ENCODE data around the gene ALAS1. TPM values are rescaled to one million over a fixed set of nuclear protein-coding genes. Genes with fewer than 3 reads are reported as not detected.

Gene ALAS1
- total and polyA plus RNA-seq, 2 donors (not counting 3 experiments of a cell fraction or from before 2014, with no cell fraction given) = 45.1 to 72.1 TPM

- H3K9me1 ChIP-seq (replicated peaks; ENCODE audit: control insufficient read depth, extremely low read depth, insufficient read depth, low read length) = no peaks in the 10 kb centered on the region
- no peaks in the 10 kb centered on the region for H3K9me3 ChIP-seq (replicated peaks; ENCODE audit: control insufficient read depth, insufficient read depth, low read length)
- H3K27me3 ChIP-seq (ENCODE audit: control insufficient read depth in 2 of 2, insufficient read depth in 2 of 2, low read length in 2 of 2) = no peaks in the 10 kb centered on the region
- intact Hi-C loops (cut with micrococcal nuclease) (loop anchor here (1.0 to 5.0 kb wide), 4 partner anchors 39 to 208 kb away; partner anchors contain the start of genes SEMA3G and WDR82), dilution Hi-C loops (cut with MboI; ENCODE audit: extremely low pct_ligation_motif_present, low sequenced_read_pairs) (no loop called here)
- ChIA-PET POLR2A (interaction anchor here (0.7 to 1.0 kb wide), 3 partner anchors 19 to 66 kb away, joined by 3 to 4 read pairs (median 4); partner anchors contain the start of gene GLYCTK), CTCF (interaction anchor here (0.6 to 7.3 kb wide), 13 partner anchors 9 to 189 kb away, joined by 3 to 104 read pairs (median 4); partner anchors contain the start of genes POC1A, TLR9 and WDR82)
- H3K4me3 ChIP-seq (replicated peaks in 1 of 3; ENCODE audit: insufficient read depth in 1 of 3, low read depth in 1 of 3, low read length in 3 of 3) = peak within 1 kb of the TSS; percentile 20 to 98 (median 66)
- H3K27ac ChIP-seq (ENCODE audit: insufficient read depth, low read depth, low read length) = peak within 1 kb of the TSS; percentile 80
- peak within 1 kb of the TSS; percentile 55 for H3K9ac ChIP-seq (replicated peaks; ENCODE audit: extremely low read depth, insufficient read depth, low read length)
- H3K79me2 ChIP-seq (ENCODE audit: control insufficient read depth, insufficient read depth, low read length) = peaks cover 37% of the 10 kb centered on the region
- peak; percentile 82 for FAIRE-seq
- peak; percentile 82 for DNase-seq (ENCODE audit: low read depth, low spot score)
- BruUV-seq (replicated peaks) = TSS peak; percentile 85
- no peaks in the 10 kb centered on the region for H3K36me3 ChIP-seq (ENCODE audit: control insufficient read depth in 2 of 2, extremely low read depth in 1 of 2, insufficient read depth in 2 of 2, low read length in 2 of 2)
- peak within 1 kb of the TSS; percentile 76 for H2AFZ ChIP-seq (ENCODE audit: low read depth, low read length)
- peaks cover 23% of the 10 kb centered on the region for H3K4me1 ChIP-seq (ENCODE audit: control insufficient read depth, extremely low read depth, insufficient read depth, low read length)
- TF ChIP-seq MAX (IDR thresholded peaks at IDR 0.05; ENCODE audit: insufficient read depth, insufficient read length) = no peak
- TF ChIP-seq MYC (IDR thresholded peaks at IDR 0.05; ENCODE audit: low read depth, low read length) = no peak
- no peak for TF ChIP-seq EZH2 (IDR thresholded peaks at IDR 0.05; ENCODE audit: borderline replicate concordance, low read depth, low read length, severe bottlenecking)
- TF ChIP-seq JUN (IDR thresholded peaks at IDR 0.05; ENCODE audit: borderline replicate concordance, insufficient read depth, insufficient read length, low read depth) = no peak
- TF ChIP-seq POLR2AphosphoS5 (IDR thresholded peaks at IDR 0.05; ENCODE audit: insufficient read depth, low read depth, low read length) = peak; percentile 97
- TF ChIP-seq GATA2 (IDR thresholded peaks at IDR 0.05; ENCODE audit: insufficient read depth, insufficient read length, low read depth, low read length) = no peak
- peak; percentile 36 to 62 for TF ChIP-seq CTCF (IDR thresholded peaks at IDR 0.05; ENCODE audit: extremely low read depth in 1 of 2, insufficient read depth in 1 of 2, low read depth in 1 of 2, low read length in 2 of 2)
- peak; percentile 87 for TF ChIP-seq POLR2A (IDR thresholded peaks at IDR 0.05; ENCODE audit: low read depth, low read length)
- H4K20me1 ChIP-seq (replicated peaks; ENCODE audit: control insufficient read depth, extremely low read depth, insufficient read depth, low read length) = no peaks in the 10 kb centered on the region
- peak within 1 kb of the TSS; percentile 49 for H3K4me2 ChIP-seq (ENCODE audit: insufficient read depth, low read length)
Observed at GRCh38 chr3:52238761-52239701, 41.1 kb downstream of the ALAS1 start, which contains the start of gene TWF2. Gene TWF2 (minus strand): TSS chr3:52239158. CDS start chr3:52239016, 142 bp downstream.
